Head of caudate nucleus (tissue), 42 donors: ENCODE results near the gene FOXD4L6.
"Not testable (repeated sequence)": the region's sequence is repeated elsewhere in the genome, so short reads cannot be mapped to it uniquely, and the experiment has no call there.

Experiments
- DNase-seq, 42 donors: peaks; one replicate each; pipeline versions ENCODE4 v3.0.0 to v3.0.0-alpha.2; 2020 to 2021; ENCODE audit warnings: mixed read lengths in 7 of 42
- intact Hi-C: fragments of 100-400 bp; cut with DNase I; formaldehyde crosslinking; loops from one replicate; pipeline ENCODE4 v1.15.0; 2022

FOXD4L6 gene

DNA sequence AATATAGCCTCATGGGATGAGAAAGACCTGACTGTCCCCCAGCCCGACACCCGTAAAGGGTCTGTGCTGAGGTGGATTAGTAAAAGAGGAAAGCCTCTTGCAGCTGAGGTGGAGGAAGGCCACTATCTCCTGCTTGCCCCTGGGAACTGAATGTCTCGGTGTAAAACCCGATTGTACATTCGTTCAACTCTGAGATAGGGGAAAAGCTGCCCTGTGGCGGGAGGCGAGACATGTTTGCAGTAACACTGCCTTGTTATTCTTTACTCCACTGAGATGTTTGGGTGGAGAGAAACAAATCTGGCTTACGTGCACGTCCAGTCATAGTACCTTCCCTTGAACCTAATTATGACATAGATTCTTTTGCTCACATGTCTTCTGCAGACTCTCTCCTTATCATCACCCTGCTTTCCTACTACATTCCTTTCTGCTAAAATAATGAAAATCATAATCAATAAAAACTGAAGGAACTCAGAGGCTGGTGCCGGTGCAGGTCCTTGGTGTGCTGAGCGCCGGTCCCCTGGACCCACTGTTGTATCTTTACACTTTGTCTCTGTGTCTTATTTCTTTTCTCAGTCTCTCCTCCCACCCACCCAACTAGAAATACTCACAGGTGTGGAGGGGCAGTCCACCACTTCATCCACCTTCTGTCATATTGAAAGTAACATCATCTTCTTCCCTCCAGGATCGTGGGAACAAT is 22.8 kb downstream of the FOXD4L6 start:
- intact Hi-C loops, DNase-seq: not testable (repeated sequence)

DNA sequence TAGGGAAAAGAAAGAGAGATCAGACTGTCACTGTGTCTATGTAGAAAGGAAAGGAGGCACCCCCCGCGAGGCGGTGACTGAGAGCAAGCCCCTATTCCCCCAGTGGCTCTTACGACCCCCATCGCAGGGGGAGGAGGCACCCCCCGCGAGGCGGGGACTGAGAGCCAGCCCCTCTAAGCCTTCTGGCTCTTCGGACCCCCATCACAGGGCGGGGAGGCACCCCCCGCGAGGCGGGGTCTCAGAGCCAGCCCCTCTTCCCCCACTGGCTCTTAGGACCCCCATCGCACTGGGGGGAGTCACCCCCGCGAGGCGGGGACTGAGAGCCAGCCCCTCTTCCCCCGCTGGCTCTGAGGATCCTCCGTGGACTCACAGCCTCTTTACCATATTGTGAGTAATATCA is 23.9 kb downstream of the FOXD4L6 start:
- intact Hi-C loops, DNase-seq: not testable (repeated sequence)

DNA sequence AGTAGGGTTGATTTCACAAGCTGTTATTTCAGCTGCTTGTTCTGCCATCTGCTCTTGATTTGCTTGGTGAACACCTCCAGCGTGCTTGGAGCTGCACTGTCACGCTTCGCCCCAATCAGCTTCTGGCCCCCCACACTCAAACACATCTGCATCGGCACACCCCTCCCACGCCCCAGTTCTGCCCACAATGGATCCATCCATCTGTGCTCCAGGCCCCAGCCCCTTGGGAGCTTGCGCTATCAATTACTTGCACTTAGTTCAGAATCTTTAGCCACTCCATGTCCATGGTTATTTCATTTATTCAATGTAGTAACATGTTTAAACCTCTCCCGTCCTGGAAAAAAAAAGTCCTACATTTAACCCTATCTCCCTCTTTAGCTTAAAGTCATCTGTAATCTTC is 28.0 kb downstream of the FOXD4L6 start:
- DNase-seq, intact Hi-C loops: not testable (repeated sequence)

DNA sequence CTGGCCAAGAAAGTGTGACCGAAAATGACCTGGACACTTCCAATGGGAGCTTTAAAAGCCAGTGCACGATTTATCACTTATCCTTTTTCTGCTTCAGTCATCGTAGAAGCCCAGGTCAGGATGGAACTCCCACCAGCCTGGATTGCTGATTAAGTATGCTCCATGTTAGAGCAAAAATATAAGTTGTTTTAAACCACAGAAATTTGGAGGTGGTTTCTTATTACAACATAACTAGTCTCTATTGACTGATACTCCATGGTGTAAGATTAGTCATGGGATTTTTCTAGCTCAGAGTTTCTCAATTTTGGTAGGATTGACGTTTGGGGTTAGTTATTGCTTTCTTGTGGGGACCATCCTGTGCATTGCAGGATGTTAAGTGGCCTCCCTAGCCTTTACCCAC is 29.7 kb downstream of the FOXD4L6 start:
- intact Hi-C loops, DNase-seq: not testable (repeated sequence)

DNA sequence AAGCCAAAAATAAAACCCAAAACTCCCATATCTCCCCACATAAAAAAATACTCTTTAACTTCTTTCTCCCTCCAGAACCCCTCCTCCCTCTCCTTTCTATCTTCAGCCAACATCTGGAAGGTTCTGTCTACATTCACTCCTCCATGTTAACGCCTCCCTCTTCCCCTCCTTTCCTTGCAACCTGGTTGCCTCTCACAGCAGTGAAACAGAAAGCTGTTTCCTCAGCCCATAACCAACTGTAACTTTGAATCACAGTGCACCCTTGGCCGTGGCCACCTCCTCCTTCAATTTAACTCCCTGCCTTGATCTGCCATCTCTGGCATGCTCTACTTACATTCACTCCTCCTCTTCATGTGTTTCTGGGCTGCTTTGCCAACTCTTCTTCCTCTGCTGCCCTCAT is 33.4 kb downstream of the FOXD4L6 start:
- intact Hi-C loops, result not testable (repeated sequence)
- DNase-seq, result peak in 4 of 42 donors; percentile 23 to 66 (median 36)

- intact Hi-C loops, DNase-seq: not testable (repeated sequence)
These were observed 34.3 kb downstream of the FOXD4L6 start for GRCh38 chr9:41094010-41094773.

DNA sequence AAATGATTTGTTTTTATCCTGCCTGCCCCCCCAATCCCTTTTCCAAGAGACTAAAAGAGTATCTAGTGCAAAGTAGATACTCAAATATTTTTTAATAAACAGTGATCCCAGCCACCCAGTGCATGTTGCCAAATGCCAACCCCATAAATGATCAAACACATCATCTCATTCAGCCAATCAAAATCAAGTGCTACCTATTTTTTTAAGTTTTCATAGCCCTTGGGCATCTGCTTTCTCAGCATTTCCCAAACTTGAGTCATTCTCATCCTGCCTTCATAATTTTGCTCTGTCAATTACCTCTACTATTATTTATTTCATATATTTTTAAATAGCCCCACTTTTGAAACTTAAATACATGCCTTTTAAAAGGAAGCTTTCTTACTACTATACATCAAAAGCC is 37.6 kb downstream of the FOXD4L6 start:
- intact Hi-C loops, DNase-seq: not testable (repeated sequence)

DNA sequence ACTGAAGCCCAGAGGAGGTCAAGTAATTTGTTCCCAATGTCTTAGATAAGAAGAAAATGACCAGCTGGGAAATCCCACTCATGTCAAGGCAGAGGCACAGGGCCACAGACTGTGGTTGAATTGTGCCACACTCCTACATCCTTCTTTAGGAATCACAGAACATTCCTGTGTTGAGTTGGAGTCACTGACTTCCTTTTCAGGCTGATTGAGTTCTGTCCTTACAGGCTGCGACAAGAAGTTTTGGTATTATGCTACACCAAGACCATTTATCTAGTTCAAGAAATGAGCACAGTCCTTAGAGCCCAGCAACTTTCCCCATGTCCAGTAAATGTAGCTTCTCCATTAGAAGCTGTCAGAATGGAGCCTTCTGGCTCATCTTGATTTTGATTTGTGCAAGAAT is 38.1 kb downstream of the FOXD4L6 start:
- DNase-seq, intact Hi-C loops: not testable (repeated sequence)

DNA sequence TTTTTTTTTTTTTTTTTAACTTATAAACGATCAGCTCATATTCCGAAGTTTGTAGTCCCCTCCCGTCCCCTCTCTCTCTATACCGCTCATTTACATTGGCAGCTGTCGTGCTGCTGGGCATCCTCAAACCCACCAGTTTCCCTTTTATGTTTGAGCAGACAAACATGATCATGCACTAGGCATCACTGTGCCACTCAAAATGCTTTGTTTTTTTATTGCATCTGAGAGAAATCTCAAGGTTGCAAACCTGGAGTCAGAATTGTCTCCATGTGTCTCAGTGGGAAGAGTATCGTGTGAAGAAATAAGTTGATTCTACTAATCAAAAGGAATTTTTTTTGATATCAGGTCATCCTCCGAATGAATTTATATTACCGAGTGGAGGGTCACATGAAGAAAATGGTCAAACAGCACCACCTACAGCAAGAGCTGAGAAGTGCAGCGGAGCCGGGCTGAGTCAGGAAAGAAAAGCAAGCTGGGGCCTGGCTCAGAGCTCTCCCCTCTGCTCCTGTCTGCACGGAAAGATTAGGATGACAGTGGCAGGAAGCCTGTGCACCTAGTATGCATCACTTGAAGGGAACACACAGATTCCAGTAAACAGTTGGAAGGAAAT is 39.9 kb downstream of the FOXD4L6 start:
- DNase-seq, intact Hi-C loops: not testable (repeated sequence)

DNA sequence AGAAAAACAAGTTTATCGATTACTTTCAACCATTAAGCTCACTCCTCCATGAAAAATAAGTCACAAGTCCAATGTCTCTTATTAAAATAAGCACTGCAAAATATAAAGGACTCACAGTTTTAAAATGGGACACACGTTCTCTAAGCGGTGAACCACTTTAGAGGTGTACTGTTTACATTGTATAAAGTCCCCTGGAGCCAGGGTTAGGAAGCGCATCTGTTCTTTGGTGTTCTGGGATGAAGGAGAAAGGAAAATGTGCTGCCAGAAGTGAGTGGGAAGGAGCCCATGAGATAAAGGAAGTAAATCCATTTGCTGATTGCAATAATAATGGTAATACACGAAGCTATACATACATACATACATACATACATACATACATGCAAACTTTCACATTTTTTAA is 40.6 kb downstream of the FOXD4L6 start:
- DNase-seq, intact Hi-C loops: not testable (repeated sequence)

GRCh38 chr9:41087157-41087780 is 41.2 kb downstream of the FOXD4L6 start:
- peak in 37 of 42 donors; percentile 12 to 89 (median 56) for DNase-seq
- intact Hi-C loops, result not testable (repeated sequence)

DNA sequence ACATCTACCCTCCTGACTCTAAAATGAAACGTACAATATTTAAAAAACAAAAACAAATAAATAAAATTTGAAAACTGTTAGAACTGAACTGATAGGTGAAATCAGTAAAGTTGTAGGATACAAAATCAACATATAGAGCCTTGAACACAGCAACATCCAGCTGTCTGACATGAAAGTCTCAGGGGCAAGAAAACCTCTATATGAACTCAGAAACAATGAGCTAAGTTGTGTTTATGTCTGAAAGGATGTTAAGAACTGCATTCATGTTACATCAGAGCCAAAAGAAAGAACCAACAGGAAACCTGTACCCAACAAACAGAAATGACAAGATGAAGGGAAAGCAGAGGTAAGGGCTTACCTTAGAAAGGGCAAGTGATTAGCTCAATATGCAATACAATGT is 41.8 kb downstream of the FOXD4L6 start:
- intact Hi-C loops, DNase-seq: not testable (repeated sequence)

GRCh38 chr9:41086215-41086614 is 42.3 kb downstream of the FOXD4L6 start:
- intact Hi-C loops, DNase-seq: not testable (repeated sequence)

DNA sequence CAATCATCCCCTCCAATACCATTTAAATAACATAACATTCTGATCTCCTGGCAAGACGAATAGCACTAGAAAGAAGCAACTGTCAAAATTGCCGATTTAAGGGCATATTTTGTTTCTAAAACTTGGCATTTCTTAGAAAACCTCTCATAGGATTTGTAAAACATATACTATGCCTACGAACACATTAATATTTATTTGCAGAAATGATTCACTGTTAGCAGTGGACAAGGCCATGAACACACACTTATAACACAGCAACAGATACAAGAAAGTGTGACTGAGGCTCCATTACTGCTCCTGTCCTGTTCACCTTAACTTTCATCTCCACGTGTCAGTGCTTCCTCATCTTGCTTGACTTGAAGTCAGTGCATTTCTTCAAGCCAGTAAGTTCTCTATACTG is 46.1 kb downstream of the FOXD4L6 start:
- intact Hi-C loops, DNase-seq: not testable (repeated sequence)

- DNase-seq, intact Hi-C loops: not testable (repeated sequence)
These were observed 49.0 kb downstream of the FOXD4L6 start for GRCh38 chr9:41079464-41079863.

GRCh38 chr9:41077586-41077985 is 50.9 kb downstream of the FOXD4L6 start:
- intact Hi-C loops, result not testable (repeated sequence)

More at GRCh38 chr9:41077586-41077985, 50.9 kb downstream of the FOXD4L6 start:
- not testable (repeated sequence) for DNase-seq
